Mesenchymal stem cell (in vitro differentiated cells and primary cell): ENCODE data around the gene TCN1.
A peak's percentile ranks its signal among the peaks of the same experiment; 100 is the strongest.

Experiments used
- DNase-seq: peaks from one replicate; pipeline ENCODE4 v3.0.0-alpha.2; 2013
- H2AFZ ChIP-seq: one replicate; pipeline ENCODE4 v1.6.1; 2013; ENCODE audit warnings: low read depth, mild to moderate bottlenecking, control low read depth, inconsistent platforms, low read length, moderate library complexity
- H2AK5ac ChIP-seq: 2 replicates; pipeline ENCODE4 v1.6.1; 2013; ENCODE audit warnings: low read length, moderate library complexity, mild to moderate bottlenecking, inconsistent platforms; ENCODE audit not compliant: severe bottlenecking
- H2BK120ac ChIP-seq: one replicate; pipeline ENCODE4 v1.6.1; 2013; ENCODE audit warnings: low read depth, mild to moderate bottlenecking, inconsistent platforms, low read length, moderate library complexity
- H2BK12ac ChIP-seq, 2 experiments: one replicate each; pipeline ENCODE4 v1.6.1; 2013; ENCODE audit warnings: inconsistent platforms in 2 of 2, low read length in 2 of 2, mild to moderate bottlenecking in 2 of 2, moderate library complexity in 2 of 2, control low read depth in 1 of 2
- H2BK15ac ChIP-seq: one replicate; pipeline ENCODE4 v1.6.1; 2013; ENCODE audit warnings: mild to moderate bottlenecking, low read depth, inconsistent platforms; ENCODE audit not compliant: poor library complexity, severe bottlenecking
- H2BK5ac ChIP-seq: 2 replicates; pipeline ENCODE4 v1.6.1; 2013; ENCODE audit warnings: low read depth, mild to moderate bottlenecking, low read length, control low read depth, inconsistent platforms; ENCODE audit not compliant: poor library complexity, severe bottlenecking
- H3K14ac ChIP-seq, 2 experiments: one replicate each; pipeline ENCODE4 v1.6.1; 2013; ENCODE audit warnings: inconsistent platforms in 2 of 2, low read length in 2 of 2, control low read depth in 1 of 2, mild to moderate bottlenecking in 1 of 2, moderate library complexity in 1 of 2
- H3K18ac ChIP-seq, 2 experiments: one replicate each; pipeline ENCODE4 v1.6.1; 2013; ENCODE audit warnings: inconsistent platforms in 2 of 2, low read length in 2 of 2, control low read depth in 1 of 2, low read depth in 1 of 2, mild to moderate bottlenecking in 1 of 2
- H3K23ac ChIP-seq, 2 experiments: one replicate each; pipeline ENCODE4 v1.6.1; 2013; ENCODE audit warnings: inconsistent platforms in 2 of 2, low read length in 2 of 2, mild to moderate bottlenecking in 2 of 2, moderate library complexity in 2 of 2, control low read depth in 1 of 2
- H3K27ac ChIP-seq: 2 replicates; pipeline ENCODE4 v1.5.1; 2013; ENCODE audit warnings: mild to moderate bottlenecking, moderate library complexity, low read length, control low read depth, inconsistent platforms; ENCODE audit not compliant: poor library complexity, severe bottlenecking
- H3K27me3 ChIP-seq, 2 experiments: 2 replicates each; pipeline versions ENCODE4 v1.6.1 to v1.7.0; 2013; ENCODE audit warnings: low read length in 2 of 2, mild to moderate bottlenecking in 2 of 2, moderate library complexity in 2 of 2, control low read depth in 1 of 2, inconsistent platforms in 1 of 2; ENCODE audit not compliant: control insufficient read depth in 1 of 2, insufficient read depth in 1 of 2
- H3K36me3 ChIP-seq, 2 experiments: 2 replicates each; pipeline versions ENCODE4 v1.6.1 to v1.7.0; 2013; ENCODE audit warnings: low read length in 2 of 2, control low read depth in 1 of 2, inconsistent platforms in 1 of 2, low read depth in 1 of 2, mild to moderate bottlenecking in 1 of 2; ENCODE audit not compliant: insufficient read depth in 2 of 2, control insufficient read depth in 1 of 2
- H3K4ac ChIP-seq, 2 experiments: one replicate each; pipeline ENCODE4 v1.6.1; 2013; ENCODE audit warnings: inconsistent platforms in 2 of 2, low read length in 2 of 2, mild to moderate bottlenecking in 2 of 2, moderate library complexity in 2 of 2, control low read depth in 1 of 2, low read depth in 1 of 2
- H3K4me1 ChIP-seq: 2 replicates; pipeline ENCODE4 v1.6.1; 2013; ENCODE audit warnings: low read depth, low read length, control low read depth; ENCODE audit not compliant: control insufficient read depth, insufficient read depth
- H3K4me2 ChIP-seq: 2 replicates; pipeline ENCODE4 v1.6.1; 2013; ENCODE audit warnings: low read length, mild to moderate bottlenecking, inconsistent platforms; ENCODE audit not compliant: poor library complexity, severe bottlenecking
- H3K4me3 ChIP-seq, 2 experiments: 2 replicates each; pipeline versions ENCODE4 v1.5.1 to v1.7.0; 2013; ENCODE audit warnings: low read length in 2 of 2, mild to moderate bottlenecking in 2 of 2, control low read depth in 1 of 2, low read depth in 1 of 2; ENCODE audit not compliant: insufficient read depth in 1 of 2
- H3K79me1 ChIP-seq: replicated peaks from 2 replicates; pipeline ENCODE4 v1.6.1; 2013; ENCODE audit warnings: mild to moderate bottlenecking, control low read depth, low read length, inconsistent platforms; ENCODE audit not compliant: poor library complexity, severe bottlenecking
- H3K9ac ChIP-seq: 2 replicates; pipeline ENCODE4 v1.7.0; 2013; ENCODE audit warnings: mild to moderate bottlenecking, low read length, moderate library complexity
- H3K9me3 ChIP-seq: 2 replicates; pipeline ENCODE4 v1.7.0; 2013; ENCODE audit warnings: mild to moderate bottlenecking, low read length; ENCODE audit not compliant: control insufficient read depth
- H4K8ac ChIP-seq: one replicate; pipeline ENCODE4 v1.6.1; 2013; ENCODE audit warnings: inconsistent platforms, mild to moderate bottlenecking, low read length, moderate library complexity
- H4K91ac ChIP-seq: one replicate; pipeline ENCODE4 v1.6.1; 2013; ENCODE audit warnings: mild to moderate bottlenecking, low read length, inconsistent platforms
- WGBS: methylation state at CpG from one replicate; pipeline ENCODE4 v1.1.7; 2013; ENCODE audit warnings: mixed read lengths; 5-methylcytosine and 5-hydroxymethylcytosine counted together

TCN1 gene

DNA sequence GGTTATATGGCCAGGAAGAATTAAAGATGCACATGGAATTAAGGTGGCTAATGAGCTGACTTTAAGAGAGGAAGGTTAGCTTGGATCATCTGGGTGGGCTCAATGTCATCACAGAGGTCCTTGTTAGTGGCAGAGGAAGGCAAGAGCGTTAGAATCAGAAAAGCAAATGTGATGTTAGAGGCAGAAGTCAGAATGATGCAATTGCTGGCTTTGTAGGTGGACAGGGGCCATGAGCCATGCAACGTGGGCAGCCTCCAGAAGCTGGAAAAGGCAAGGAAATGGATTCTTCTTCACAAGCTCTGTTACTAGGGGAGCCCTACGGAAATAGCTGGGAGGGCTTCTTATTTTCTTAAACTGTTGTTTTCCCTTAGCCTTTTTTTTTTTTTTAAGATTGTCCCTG lies 18.7 kb downstream of the TCN1 start:
- H4K8ac ChIP-seq: no peak overlapping the region
- DNase-seq: no peak
- H3K4ac ChIP-seq: no peak overlapping the region
- no peak overlapping the region for H3K18ac ChIP-seq
- no peak overlapping the region for H2AK5ac ChIP-seq
- no peak overlapping the region for H4K91ac ChIP-seq
- no peak overlapping the region for H2AFZ ChIP-seq
- no peaks in the 10 kb centered on the region for H3K27me3 ChIP-seq
- no peak overlapping the region for H2BK12ac ChIP-seq
- no peak overlapping the region for H2BK120ac ChIP-seq
- no peak overlapping the region for H3K4me2 ChIP-seq
- H3K14ac ChIP-seq: no peak overlapping the region
- no peaks in the 10 kb centered on the region for H3K9me3 ChIP-seq
- no peak overlapping the region for H3K23ac ChIP-seq
- H3K4me3 ChIP-seq: no peak overlapping the region
- H2BK15ac ChIP-seq: no peak overlapping the region
- no peak overlapping the region for H2BK5ac ChIP-seq
- H3K9ac ChIP-seq: no peak overlapping the region
- 71% methylated on average over 2 of the region's 3 CpGs for WGBS
- H3K36me3 ChIP-seq: no peaks in the 10 kb centered on the region
- peaks cover 6% of the 10 kb centered on the region for H3K4me1 ChIP-seq
- H3K27ac ChIP-seq: no peak overlapping the region
- H3K79me1 ChIP-seq: no peaks in the 10 kb centered on the region

GRCh38 chr11:59846556-59846955 lies 19.7 kb downstream of the TCN1 start:
- Histone ChIP-seq H2BK120ac (no peak overlapping the region), H2BK12ac (no peak overlapping the region), H3K36me3 (no peaks in the 10 kb centered on the region), H3K4me2 (no peak overlapping the region), H3K79me1 (no peaks in the 10 kb centered on the region), H4K91ac (no peak overlapping the region), H3K27ac (no peak overlapping the region), H3K4me3 (no peak overlapping the region), H2BK15ac (no peak overlapping the region), H4K8ac (no peak overlapping the region), H3K4me1 (peaks cover 6% of the 10 kb centered on the region), H3K4ac (no peak overlapping the region), H3K23ac (no peak overlapping the region), H3K27me3 (no peaks in the 10 kb centered on the region), H2BK5ac (no peak overlapping the region), H2AFZ (no peak overlapping the region), H3K18ac (no peak overlapping the region), H2AK5ac (no peak overlapping the region), H3K9ac (no peak overlapping the region), H3K14ac (no peak overlapping the region), H3K9me3 (no peaks in the 10 kb centered on the region)
- WGBS: 49% methylated on average over 3 of the region's 5 CpGs
- no peak for DNase-seq

DNA sequence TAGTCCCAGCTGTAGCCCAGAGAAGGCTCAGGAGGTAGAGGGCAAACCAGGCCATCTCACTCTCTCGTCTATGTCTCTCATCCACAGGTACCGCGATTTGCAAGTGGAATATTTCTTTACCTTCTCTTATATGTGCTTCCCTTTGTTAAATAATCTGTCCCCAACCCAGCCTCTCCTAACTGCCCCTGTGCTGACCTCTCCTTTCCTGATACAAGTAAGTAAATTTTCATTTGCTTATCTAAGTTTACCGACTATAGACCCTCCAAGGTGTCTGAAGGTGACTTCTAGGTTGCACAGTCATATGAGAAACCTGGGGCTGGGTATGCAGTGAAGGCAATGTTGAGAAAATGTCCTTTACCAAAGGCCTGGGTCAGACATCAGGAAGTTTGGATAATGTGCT lies 20.9 kb downstream of the TCN1 start, which contains the start of gene CBLIF:
Gene CBLIF (minus strand): TSS at position 101 of the 400 bp plus-strand sequence. CDS start 46 bp downstream, at position 55.
- Histone ChIP-seq H3K36me3 (no peaks in the 10 kb centered on the region), H2BK12ac (no peak within 1 kb of the TSS), H3K23ac (no peak within 1 kb of the TSS), H2BK120ac (no peak within 1 kb of the TSS), H3K4me2 (no peak within 1 kb of the TSS), H2BK15ac (no peak within 1 kb of the TSS), H4K91ac (no peak within 1 kb of the TSS), H3K18ac (no peak within 1 kb of the TSS), H3K4me1 (peaks cover 6% of the 10 kb centered on the region), H3K4ac (no peak within 1 kb of the TSS), H3K27ac (no peak within 1 kb of the TSS), H3K9ac (no peak within 1 kb of the TSS), H3K9me3 (no peaks in the 10 kb centered on the region), H3K79me1 (no peaks in the 10 kb centered on the region), H3K4me3 (no peak within 1 kb of the TSS), H3K14ac (no peak within 1 kb of the TSS), H3K27me3 (no peaks in the 10 kb centered on the region), H2AK5ac (peak within 1 kb of the TSS; percentile 19), H4K8ac (no peak within 1 kb of the TSS), H2AFZ (no peak within 1 kb of the TSS), H2BK5ac (no peak within 1 kb of the TSS)
- DNase-seq: no peak
- 93% methylated on average over 4 of the region's 4 CpGs for WGBS

DNA sequence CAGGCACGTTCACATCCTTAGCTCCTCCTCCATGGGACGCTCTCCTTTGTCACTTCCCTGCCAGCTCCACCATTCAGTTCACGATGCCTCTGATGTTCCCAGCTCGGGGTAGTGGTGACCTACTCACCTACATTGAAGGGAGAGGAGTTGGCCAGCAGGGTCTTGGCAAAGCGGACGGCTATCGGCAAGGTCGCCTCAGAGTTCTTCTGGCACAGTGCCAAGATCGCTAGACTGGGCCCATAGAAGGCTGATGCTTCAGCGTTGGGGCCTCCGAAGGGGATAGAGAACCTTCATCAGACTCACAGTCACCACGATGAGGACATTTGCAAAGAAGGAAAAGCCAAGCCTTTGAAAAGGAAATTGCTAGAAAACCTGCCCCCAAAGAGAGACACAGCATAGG lies 24.0 kb downstream of the TCN1 start:
- Histone ChIP-seq H2BK5ac (no peak overlapping the region), H3K23ac (no peak overlapping the region), H2AK5ac (no peak overlapping the region), H3K4me3 (no peak overlapping the region), H4K91ac (no peak overlapping the region), H3K4me1 (no peaks in the 10 kb centered on the region), H3K14ac (no peak overlapping the region), H4K8ac (no peak overlapping the region), H3K4me2 (no peak overlapping the region), H3K27me3 (no peaks in the 10 kb centered on the region), H3K9ac (no peak overlapping the region), H2BK15ac (no peak overlapping the region), H3K4ac (no peak overlapping the region), H3K9me3 (no peaks in the 10 kb centered on the region), H2AFZ (no peak overlapping the region), H3K18ac (no peak overlapping the region), H2BK120ac (no peak overlapping the region), H3K27ac (no peak overlapping the region), H3K79me1 (no peaks in the 10 kb centered on the region), H2BK12ac (no peak overlapping the region), H3K36me3 (no peaks in the 10 kb centered on the region)
- DNase-seq: no peak
- 88% methylated on average over 12 of the region's 12 CpGs for WGBS
